ENCODE measurements around the gene USHBP1. TPM values are rescaled to one million over a fixed set of nuclear protein-coding genes. Genes with fewer than 3 reads are reported as not detected.
A peak's percentile ranks its signal among the peaks of the same experiment; 100 is the strongest.

USHBP1 gene
- polyA plus RNA-seq, 1 donor, result 8.8 TPM

DNA sequence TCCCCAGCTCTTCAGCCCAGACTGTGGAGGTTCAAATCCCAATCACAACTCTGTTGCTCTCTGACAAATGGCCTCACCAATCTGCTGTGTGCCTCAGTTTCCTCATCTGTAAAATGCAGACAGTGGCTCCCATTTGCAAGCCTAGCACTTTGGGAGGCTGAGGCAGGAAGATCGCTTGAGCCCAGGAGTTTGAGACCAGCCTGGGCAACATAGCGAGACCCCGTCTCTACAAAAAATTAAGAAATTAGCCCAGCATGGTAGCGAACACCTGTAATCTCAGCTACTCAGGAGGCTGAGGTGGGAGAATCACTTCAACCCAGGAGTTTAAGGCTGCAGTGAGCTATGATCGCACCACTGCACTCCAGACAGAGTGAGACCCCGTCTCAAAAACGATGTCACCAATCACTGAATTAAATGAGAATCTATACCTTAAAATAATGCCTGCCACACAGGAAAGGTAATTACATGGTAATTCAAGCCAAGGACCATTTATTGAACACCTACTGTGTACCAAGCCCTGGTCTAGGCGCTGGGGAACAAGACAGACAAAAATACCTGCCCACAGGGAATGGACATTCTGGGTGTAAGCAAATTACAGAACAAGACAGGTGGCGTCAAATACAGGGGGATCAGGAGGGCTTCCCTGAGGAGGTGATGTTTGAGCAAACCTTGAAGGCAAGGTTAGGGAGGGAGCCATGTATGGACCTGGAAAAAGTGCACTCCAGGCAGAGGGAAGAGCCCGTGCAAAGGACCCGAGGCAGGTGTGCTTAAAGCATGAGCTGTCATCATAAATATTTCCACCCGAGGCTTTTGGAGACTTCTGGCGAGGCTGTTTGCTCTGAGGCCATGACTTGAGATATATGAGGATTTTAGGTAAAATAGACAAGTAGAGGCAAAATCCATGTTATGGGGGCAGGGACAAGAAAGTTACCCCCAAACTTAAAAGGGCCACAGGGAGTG, 26.5 kb downstream of the USHBP1 start:
- DNase-seq, result no peak

DNA sequence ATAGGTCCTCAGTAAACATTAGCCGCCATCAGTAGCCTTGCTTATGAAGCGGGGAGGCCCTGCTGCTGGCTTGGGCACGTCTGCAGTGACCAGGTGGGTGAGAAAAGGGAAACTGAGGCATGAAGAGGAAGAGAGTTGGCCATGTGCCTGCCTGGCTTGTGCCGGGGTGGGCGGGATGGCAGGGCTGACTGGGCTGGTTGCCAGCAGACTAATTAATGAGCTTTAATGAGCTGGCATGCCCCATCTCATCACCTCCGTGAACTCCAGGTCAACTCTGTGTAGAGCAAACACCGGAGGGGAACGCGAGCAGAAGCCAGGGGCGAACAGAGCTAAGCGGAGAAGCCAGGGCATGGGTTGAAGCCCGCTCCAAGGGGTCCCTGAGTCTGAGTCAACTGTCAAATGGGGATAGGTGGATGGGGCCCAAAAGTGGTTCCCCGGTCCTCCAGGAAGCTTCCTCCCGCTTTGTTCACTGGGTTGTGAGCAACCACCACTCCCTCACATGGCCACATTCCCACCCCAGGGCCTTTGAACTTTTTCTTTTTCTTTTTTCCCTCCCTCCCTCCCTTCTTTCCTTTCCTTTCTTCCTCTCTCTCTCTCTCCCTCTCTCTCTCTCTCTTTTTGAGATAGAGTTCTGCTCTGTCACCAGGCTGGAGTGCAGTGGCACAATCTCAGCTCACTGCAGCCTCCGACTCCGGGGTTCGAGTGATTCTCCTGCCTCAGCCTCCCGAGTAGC, 27.6 kb downstream of the USHBP1 start:
- no peak for DNase-seq

DNA sequence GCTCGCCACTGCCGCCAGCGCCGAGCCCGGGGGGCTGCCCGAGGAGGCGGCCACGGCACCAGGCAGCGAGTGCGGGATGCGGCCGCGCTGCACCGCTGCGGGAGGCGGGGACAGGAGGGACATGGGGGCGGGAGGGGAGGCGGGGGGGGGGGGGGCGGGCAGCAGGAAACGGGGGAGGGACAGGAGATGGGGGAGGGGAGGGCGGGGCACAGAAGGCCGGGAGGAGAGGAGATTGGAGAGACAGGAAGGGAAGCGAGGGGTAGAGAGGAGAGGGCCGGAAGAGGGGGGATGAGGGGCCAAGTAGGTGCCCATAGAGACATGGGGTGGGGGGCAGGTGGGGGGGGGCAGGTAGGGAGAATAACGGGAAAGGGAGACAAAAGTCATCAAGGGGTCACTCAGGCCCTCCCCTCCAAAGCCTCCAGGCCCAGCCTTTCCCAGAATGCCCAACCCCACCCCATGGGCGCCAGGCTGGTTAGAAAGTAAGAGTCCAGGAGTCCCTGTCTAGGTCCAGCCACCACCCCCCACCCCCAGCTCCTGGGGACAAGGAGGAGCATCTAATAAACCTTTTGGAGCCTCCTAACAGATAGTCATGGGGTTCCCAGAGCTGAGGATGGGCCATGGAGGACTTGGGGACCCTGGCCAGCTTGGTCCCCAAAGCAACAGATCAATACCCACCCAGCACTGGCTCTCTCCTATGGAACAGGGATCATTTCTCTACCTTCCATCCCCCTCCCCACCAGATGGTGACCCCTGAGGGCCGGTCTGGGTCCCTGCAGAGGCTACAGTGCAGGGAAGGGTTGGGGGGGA, 28.4 kb downstream of the USHBP1 start:
- peak; percentile 35 for DNase-seq

DNA sequence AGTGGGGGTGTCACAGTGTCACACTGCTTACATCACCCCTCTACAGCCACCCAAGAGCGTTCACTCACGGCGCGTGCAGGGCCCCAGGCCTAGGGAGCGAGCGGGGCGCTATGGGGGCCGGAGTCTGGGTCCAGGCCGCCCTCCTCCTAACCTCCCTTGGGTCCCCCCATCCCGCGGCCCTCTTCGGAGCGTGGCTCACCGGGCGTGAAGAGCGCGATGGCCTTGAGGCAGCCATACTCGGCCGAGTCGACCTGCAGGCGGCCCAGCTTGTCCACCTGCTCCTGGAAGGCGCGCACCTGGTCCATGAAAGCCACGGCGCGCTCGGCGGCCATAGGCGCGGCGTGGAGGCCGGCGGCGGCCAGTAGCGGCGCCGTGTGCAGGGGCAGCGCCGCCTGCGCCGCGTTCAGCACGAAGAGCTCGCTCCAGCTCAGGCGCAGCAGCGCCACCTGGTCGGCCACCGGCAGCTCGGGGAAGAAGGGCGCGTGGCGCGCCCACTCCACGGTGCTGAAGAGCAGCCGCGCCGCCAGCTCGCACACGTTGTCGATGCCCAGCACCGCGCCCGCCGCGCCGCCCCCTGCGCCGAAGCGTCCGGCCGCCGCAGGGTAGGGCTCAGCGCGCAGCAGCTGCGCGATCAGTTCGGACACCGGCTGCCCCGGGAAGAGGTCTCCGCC, 29.1 kb downstream of the USHBP1 start:
- DNase-seq, result peak; percentile 88

DNA sequence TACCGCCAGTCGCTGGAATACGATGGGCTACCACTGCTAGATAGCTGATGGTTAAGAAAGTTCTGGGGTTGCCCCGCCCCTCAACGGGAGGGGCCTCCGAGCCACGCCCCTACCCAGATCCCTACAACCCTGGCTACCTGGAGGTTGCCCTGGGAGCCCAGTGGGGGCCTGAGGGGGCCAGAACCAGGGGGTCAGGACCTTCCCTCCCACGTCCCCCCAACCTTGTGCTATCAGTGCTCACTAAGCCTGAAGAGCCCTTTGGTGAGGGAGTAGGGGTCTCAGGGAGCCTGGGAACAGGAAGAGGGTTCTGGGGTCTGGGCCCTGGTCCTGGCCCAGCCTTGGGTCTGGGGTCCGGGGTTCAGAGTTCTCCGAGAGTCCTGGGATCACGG, 29.6 kb downstream of the USHBP1 start:
- DNase-seq, result peak; percentile 41

DNA sequence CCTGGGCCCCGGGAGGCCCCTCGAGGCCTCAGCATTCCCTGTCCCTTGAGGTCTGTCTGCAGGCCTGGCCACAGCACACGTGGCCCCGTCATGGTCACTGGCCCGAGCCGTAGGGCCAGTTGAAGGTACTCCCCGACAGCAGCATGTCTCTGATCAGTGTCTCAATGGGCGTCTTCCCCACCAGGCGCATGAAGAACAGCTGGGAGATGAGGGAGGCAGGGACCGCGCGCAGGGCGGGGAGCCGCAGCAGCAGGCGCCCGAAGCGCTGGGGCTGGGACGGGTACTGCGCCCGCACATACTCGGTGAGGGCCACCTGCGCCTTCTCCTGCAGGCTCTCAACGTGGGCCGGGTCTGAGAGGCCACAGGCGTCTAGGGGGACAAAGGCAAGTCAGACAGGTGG, 32.3 kb downstream of the USHBP1 start:
- DNase-seq, result no peak

DNA sequence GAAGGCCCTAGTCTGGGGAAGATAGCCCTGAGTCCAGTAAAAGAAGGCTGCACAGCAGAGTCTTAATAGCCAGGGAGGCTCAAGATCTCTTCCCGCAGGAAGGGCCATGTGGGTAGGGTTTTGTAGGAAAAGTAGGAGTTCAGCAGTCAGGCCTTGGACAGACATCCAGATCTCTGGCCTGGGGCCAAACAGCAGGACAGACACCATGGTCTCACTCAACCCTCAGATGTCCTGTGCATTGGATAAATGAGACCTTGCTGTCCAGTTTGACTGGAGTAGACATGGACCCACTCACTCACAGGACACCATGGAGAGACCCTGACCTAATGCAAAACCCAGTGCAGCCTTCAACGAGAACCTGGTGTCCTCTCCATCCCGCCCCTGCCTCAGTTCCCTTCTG, 34.7 kb downstream of the USHBP1 start:
- DNase-seq, result no peak

DNA sequence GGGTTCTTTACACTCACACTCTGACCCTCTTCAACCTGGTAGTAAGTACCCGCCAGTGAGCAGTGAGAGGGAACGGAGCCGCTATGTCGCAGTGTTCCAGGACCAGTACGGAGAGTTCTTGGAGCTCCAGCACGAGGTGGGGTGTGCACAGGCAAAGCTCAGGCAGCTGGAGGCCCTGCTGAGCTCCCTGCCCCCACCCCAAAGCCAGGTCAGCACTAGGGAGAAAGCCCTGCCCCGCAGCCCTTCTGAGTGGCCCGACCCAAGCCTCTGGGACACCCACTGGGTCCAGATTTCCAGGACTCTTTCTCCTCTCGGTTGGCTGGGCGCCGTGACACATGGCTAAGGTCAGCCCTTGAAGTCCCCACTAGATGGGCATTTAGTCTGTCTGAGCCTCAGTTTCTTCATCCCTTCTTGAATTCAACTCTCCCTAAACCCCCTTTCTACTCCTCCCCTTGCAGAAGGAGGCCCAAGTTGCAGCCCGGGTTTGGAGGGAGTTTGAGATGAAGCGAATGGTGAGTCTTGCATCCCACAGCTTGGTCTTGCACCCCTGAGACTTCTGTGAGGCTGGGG, 36.7 kb downstream of the USHBP1 start:
- DNase-seq, result no peak

DNA sequence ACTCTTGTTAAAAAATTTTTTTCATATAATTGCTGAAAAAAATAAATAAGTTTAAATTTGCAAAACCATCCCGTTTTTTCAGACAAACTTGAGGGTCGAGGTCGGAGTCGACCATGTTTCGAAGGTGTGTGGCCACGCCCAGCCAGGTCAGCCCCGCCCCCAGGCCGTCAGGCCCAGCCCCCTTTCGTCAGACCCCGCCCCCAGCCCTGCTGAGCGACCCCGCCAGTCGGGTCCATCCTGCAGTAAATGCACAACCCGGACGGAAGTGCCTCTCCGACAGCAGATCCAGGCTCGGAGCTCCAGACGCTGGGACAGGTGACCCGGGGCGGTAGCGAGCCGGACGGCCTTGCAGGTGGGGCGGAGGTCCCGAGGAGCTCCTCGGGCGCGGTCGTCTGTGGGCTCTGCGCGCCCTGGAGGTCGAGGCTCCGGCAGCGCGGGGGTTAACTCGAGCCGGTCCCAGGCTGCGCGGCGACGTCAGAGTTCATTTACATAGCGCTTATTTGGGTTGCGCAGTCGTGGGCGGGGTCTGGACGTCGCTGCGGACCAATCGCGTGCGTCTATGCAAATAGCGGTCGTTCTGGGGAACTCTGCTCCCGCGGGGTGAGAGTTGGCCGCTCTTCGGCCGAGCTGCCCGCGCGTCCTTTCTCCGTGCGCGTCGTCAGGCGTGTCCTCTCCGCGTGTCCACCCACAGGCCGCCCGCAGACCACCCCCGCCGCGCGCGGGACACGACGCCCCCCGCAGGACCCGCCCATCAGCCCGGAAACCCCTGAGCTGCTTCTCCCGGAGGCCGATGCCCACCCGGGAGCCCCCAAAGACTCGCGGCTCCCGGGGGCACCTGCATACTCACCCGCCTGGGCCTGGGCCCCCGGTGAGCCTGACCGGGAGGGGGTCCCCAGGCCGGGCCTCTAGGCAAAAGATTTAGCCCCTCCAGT, 38.3 kb downstream of the USHBP1 start, which contains the start of gene OCEL1:
Gene OCEL1, plus strand, starts transcription at position 225 of the 932 bp plus-strand sequence. Its CDS starts 22 bp downstream, at position 247.
- peak; percentile 99 for DNase-seq

DNA sequence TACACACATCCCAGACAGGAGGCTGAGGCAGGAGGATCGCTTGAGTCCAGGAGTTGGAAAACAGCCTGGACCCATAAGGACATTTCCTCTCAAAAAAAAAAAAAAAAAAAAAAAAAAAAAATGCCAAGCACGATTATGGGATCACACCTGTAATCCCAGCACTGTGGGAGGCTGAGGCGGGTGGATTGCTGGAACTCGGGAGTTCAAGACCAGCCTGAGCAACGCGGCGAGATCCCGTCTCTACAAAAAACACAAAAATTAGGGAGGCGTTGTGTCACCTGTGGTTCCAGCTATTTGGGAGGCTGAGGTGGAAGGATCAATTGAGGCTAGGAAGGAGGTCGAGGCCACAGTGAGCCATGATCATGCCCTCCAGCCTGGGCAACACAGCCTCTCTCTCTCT, 39.5 kb downstream of the USHBP1 start:
- DNase-seq, result no peak

DNA sequence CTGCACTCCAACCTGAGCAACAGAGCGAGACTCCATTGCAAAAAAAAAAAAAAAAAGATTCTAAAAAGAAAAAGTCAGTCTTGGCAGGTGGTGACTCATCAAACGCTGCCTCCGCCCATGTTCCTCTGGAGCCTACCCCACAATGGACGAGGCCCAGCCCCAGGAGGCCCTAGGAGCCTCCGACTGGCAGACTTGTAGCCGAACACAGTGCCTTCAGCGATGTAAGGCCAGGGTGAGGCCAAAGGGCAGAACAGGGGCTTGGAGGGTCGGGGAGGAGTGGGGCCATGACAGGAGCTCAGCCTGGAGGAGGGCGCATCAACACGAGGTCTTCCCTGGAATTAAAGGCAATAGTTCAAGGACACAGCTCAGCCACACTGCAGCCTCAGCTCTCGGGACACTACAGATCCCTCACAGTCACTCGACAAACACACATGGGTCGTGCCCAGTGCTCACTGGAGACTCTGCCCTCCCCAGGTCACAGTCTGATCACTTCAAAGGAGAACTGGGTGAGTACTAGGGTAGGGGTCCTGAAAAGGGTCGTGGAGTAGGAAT, 44.3 kb downstream of the USHBP1 start:
- no peak for DNase-seq

DNA sequence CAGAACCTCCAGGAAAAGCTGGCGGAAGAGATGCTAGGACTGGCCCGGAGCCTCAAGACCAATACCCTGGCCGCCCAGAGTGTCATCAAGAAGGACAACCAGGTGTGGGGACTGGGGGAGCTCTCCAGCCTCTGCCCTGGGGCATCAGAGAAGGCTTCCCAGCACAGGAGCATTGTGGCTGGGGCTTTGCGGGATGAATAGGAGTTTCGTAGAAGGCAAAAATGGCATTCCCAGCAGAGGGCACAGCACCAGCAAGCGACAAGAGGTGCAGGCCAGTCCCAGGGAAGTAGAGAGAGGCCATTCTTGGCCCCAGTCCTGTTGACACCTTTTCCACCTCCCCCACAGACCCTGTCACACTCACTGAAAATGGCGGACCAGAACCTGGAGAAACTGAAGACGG, 45.3 kb downstream of the USHBP1 start:
- DNase-seq, result no peak

DNA sequence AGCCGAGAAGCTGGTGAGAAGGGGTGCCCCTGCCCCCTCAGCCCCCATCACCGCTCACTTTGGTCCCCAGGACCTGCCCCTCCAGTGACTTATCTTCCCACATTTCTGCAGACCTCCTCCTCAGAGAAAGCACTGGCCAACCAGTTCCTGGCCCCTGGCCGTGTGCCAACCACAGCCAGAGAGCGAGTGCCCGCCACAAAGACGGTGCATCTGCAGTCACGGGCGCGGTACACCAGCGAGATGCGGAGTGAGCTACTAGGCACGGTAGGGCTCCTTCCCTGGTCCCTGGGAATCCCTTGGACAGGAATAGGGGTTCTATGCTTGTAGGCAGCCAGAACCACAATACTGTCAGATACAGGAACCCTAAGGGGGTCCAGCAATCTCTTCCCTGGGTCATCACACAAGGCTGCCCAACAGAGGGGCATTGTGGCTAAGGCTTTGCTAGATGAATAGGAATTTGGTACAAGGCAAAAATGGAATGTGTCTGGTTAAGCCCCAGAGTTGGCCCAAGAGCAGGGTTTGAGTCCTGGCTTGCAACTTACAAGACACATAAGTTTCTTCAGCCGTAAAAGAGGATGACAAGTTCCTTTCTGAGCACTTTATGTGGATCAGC, 48.4 kb downstream of the USHBP1 start:
- DNase-seq, result no peak

DNA sequence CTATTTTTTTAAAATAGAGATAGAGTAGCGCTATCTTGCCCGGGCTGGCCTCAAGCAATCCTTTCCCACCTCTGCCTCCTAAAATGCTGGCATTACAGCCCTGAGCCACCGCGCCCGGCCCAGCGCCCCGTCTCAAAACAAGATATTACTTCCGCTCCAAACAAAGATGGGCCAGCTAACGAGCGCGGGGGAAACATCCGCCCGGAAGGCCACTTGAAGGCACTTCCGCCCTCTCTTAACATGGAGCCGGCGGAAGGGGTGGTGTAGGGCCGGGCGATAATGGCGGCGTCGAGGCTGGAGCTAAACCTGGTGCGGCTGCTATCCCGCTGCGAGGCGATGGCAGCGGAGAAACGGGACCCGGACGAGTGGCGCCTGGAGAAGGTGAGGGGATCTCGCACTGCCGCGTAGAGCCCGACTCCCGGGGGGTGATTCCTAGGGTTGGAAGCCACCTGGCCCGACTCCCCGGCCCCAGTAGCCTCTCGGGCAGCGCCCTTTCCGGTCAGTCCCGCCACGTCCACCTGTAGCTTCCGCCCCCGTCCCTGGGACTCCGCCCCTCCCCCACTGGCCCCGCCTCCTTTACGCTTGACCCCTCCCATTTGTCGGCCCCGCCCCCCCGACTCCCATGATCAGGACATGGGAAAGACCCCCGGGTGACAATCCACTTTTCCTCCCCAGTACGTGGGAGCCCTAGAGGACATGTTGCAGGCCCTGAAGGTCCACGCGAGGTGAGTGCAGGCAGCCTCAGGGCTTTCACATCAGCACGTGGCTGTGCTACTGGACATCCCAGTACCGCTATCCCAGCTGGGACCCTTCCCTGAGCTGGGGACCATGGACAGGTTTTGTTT, 49.2 kb downstream of the USHBP1 start, which contains the start of gene USE1:
Gene USE1, plus strand, starts transcription at position 231 of the 845 bp plus-strand sequence. Its CDS starts 49 bp downstream, at position 280.
- DNase-seq, result peak; percentile 94

DNA sequence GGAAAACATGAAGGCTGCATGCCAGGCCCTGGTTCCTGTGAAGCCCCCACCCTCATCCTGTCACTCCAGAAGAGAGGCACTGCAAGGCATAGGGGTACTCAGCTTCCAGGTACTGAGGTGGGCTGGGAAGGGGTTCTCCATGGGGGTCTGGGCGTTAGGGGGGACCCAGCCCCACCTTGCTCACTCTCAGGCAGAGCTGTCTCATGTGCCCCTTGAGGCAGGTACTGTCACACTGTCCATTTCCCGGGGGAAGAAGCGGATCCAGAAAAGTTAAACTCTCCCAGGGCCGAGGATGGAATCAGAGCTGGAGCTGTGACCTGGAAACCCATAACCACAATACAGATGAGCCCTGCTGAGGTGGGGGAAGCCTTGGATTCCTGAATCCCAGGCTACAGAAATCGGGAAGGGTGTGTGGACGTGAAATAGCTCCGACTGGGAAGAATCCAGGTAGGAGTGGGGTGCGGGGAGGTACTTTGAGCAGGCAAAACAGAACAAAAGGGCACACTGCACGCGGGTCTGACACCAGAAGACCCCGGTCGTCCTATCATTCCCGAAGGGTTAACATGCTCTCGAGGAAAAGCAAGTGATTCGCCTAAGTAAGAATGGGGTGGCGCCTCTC, 49.9 kb downstream of the USHBP1 start:
- no peak for DNase-seq

DNA sequence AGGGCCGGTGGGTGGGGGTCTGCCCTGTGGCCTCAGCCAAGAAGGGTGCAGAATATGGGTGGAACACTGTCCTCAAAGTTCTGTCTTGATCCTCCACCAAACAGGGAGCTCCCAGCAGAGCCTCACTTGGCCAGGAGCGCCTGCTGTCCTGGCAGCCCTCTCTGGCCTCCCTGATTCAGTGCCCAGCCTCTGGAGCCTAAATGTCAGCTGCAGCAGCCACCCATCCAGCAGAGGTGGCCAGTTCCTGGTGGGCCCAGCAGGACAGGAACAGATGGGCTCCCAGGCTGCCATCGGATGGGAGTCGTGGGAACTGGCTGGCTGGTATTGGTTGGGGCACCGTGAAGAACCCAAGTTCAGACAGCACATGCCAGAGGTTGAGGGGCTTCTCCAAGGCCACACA, 51.2 kb downstream of the USHBP1 start:
- DNase-seq, result no peak

DNA sequence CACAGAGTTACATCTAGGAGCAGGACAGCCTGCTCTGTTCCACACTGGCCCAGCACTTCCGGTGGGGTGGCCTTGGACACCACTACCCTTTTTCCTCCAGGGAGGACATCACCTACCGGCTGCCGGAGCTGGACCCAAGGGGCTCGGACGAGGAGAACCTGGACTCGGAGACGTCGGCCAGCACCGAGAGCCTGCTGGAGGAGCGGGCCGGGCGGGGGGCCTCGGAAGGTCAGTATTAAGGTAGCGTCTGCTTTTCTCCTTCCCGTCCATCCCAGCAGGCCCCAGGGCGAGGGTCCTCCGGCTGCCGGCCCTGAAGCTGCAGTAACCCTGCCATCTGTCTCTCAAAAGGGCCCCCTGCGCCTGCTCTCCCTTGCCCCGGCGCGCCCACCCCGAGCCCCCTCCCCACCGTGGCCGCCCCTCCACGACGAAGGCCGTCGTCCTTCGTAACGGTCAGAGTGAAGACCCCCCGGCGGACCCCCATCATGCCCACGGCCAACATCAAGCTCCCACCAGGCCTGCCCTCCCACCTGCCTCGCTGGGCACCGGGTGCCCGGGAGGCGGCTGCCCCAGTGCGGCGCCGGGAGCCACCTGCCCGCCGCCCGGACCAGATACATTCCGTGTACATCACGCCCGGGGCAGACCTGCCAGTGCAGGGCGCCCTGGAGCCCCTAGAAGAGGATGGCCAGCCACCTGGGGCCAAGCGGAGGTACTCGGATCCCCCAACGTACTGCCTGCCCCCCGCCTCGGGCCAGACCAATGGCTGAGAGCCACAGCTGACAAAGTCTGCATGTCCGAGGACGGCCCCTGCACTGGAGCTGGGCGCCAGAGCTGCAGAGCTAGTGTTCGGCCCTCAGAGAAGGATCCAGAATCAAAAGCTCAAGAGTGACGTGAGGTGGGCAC, 52.7 kb downstream of the USHBP1 start:
- DNase-seq, result no peak
